Measurements from ENCODE around the gene DUSP1.

- TF ChIP-seq, protein P1, sequence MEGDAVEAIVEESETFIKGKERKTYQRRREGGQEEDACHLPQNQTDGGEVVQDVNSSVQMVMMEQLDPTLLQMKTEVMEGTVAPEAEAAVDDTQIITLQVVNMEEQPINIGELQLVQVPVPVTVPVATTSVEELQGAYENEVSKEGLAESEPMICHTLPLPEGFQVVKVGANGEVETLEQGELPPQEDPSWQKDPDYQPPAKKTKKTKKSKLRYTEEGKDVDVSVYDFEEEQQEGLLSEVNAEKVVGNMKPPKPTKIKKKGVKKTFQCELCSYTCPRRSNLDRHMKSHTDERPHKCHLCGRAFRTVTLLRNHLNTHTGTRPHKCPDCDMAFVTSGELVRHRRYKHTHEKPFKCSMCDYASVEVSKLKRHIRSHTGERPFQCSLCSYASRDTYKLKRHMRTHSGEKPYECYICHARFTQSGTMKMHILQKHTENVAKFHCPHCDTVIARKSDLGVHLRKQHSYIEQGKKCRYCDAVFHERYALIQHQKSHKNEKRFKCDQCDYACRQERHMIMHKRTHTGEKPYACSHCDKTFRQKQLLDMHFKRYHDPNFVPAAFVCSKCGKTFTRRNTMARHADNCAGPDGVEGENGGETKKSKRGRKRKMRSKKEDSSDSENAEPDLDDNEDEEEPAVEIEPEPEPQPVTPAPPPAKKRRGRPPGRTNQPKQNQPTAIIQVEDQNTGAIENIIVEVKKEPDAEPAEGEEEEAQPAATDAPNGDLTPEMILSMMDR (IDR thresholded peaks at IDR 0.05), result peak in 2 of 4 experiments; percentile 20 to 28
- TF ChIP-seq POLR2A (IDR thresholded peaks at IDR 0.05), result peak in 1 of 2 donors; percentile 10
- TF ChIP-seq EP300 (IDR thresholded peaks at IDR 0.05), result peak; percentile 71
Observed at GRCh38 chr5:172764861-172765765, 5.9 kb downstream of the DUSP1 start.

All from gastroesophageal sphincter (tissue), 3 donors.